A549 treated with Mapracorat at 1 μM for 4 hours (cell line): ENCODE results near the gene MIGA1. TPM values are rescaled to one million over a fixed set of nuclear protein-coding genes. Genes with fewer than 3 reads are reported as not detected.

Experiments used
- total RNA-seq: library from RNA; stranded (reverse); fragments of 200-300 nt; extraction: Qiagen RNA extraction; gene quantifications from 5 replicates; pipeline ENCODE4 v1.2.3, GENCODE V29; 2022

The MIGA1 gene
- 4.2 to 7.3 TPM (median 6.8 TPM) in 5 replicates for total RNA-seq

GRCh38 chr1:77779529-77780281, at the start of gene MIGA1:
MIGA1 (plus strand) TSS chr1:77779649; CDS start chr1:77783253, 3,604 bp downstream.

GRCh38 chr1:77759071-77760028, 20.1 kb upstream of the MIGA1 start, which contains the start of gene USP33:
USP33 (minus strand) TSS chr1:77759852; CDS start chr1:77741697, 18,155 bp downstream.

GRCh38 chr1:77888081-77888780, 108.8 kb downstream of the MIGA1 start, which contains the start of gene NEXN:
NEXN (plus strand) TSS chr1:77888624; CDS start chr1:77916107, 27,483 bp downstream.

Other genes with a start within 250 kb of the MIGA1 start
- 13.6 to 17.4 TPM (median 15.7 TPM) in 5 replicates for gene ZZZ3, start 97.0 kb upstream of the MIGA1 start, total RNA-seq
- 15.1 to 19.8 TPM (median 17.2 TPM) in 5 replicates for gene USP33, start 19.8 kb upstream of the MIGA1 start, total RNA-seq
- gene NEXN, start 109.0 kb downstream of the MIGA1 start, total RNA-seq, result 5.7 to 11.2 TPM (median 7.1 TPM) in 5 replicates
- gene FUBP1, start 199.4 kb downstream of the MIGA1 start, total RNA-seq, result 90.9 to 128 TPM (median 108 TPM) in 5 replicates
- 39.5 to 54.4 TPM (median 48.8 TPM) in 5 replicates for gene DNAJB4, start 225.3 kb downstream of the MIGA1 start, total RNA-seq